HG03045 (cell line): ENCODE results near the gene ARPC4.

Source experiments
- ATAC-seq: cut with Tn5 transposase; IDR thresholded peaks from one replicate; pipeline ENCODE4 v1.9.1; 2021; ENCODE audit warnings: mild to moderate bottlenecking, moderate library complexity; ENCODE audit not compliant: unreplicated experiment

ARPC4 gene

GRCh38 chr3:9792405-9793160 is at the start of gene ARPC4, which contains the start of gene TADA3:
TSS of gene ARPC4 (plus strand) at chr3:9793082. CDS start at chr3:9793122, 40 bp downstream.
TSS of gene TADA3 (minus strand) at chr3:9792473. CDS start at chr3:9791466, 1,007 bp downstream.
- peak; percentile 83 for ATAC-seq

- ATAC-seq: no peak
Measured at GRCh38 chr3:9743548-9743947, 49.3 kb upstream of the ARPC4 start.

- no peak for ATAC-seq
Measured at GRCh38 chr3:9744162-9744561, 48.7 kb upstream of the ARPC4 start.

DNA sequence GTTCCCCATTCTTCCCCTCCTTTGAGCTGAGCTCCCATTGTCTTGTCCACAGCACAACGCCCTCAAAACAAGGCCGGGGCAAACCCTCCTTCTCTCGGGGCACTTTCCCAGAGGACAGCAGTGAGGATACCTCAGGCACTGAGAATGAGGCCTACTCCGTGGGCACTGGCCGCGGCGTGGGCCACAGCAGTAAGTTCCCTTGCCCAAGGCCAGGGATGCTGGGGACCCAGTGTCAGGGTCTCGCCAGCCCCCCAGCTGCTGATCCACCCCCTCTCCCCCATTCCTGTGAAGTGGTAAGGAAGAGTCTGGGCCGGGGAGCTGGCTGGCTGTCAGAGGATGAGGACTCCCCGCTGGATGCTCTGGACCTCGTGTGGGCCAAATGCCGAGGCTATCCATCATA is 47.4 kb upstream of the ARPC4 start:
- ATAC-seq: no peak

DNA sequence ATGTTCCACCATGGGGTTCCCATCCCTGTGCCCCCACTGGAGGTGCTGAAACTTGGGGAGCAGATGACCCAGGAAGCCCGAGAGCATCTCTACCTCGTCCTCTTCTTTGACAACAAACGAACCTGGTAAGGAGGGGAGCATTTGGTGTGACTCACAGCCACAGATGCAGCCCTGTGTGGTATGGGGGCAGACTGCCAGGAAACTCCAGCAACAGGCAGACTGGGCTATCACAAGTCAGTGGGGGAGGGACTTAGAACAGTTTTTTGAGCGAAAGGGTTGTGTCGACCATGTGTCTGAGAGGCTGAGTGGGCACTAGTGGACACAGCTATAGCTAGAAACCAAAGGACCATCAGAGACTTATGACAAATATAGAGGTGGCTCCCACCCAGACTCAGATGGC is 46.6 kb upstream of the ARPC4 start:
- ATAC-seq: no peak

DNA sequence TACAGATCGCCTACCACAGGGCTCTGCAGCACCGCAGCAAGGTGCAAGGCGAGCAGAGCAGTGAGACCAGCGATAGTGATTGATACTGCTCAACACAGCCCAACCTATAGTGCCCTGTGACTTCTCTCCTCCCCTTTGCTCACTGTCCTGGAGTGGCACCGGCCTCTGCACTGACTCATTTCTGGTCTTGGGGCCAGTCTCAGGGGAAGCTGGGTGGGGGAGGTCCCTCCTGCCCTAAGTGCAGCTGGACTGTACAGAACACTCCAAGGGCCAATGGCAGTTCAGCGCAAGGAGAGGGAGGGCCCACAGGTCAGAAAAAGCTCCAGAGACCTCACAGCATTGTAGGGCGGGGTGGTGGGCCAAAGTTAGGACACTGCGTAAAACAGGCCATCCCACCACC is 45.6 kb upstream of the ARPC4 start:
- ATAC-seq: peak; percentile 16

DNA sequence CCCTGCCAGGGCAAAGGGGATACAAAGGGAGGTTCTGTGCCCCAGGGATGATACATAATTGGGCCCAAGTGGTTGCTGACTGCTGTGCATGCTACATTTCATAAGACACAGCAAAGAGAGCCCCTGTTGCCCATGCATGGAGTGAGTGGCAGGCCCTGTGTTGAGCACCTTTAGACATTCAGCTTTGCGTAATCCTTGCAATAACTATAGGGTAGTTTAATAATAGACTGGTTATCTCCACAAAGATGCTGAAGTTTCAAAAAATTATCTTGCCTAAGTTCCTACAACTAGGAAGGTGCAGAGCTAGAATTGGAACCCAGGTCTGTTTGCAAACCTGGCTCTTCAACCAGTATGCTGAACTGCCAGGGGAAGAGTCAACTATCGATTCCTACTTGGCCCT is 44.9 kb upstream of the ARPC4 start:
- ATAC-seq: no peak

DNA sequence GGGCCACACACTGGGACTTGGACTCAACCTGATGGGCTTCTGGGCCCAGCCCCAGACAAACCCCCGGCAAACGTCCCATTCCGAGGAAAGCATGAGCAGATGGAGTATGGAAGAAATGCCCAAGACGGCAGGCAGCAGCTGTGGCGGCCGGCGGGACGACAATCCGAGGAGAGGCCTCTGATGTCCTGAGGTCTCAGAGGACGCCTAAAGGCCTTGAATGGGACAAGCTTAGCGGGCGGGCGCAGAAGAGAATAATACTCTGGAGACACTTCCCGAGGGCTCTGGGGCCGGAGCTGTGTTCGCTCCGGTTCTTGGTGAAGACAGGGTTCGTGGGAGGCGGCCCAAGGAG is 43.6 kb upstream of the ARPC4 start:
- ATAC-seq: no peak

GRCh38 chr3:9749645-9750555 is 43.0 kb upstream of the ARPC4 start, which contains the start of gene OGG1:
TSS of gene OGG1 (plus strand) at chr3:9749952. CDS start at chr3:9750287, 335 bp downstream.
- peak; percentile 92 for ATAC-seq

GRCh38 chr3:9750556-9751411 is 42.1 kb upstream of the ARPC4 start:
- ATAC-seq: no peak

GRCh38 chr3:9754678-9755077 is 38.2 kb upstream of the ARPC4 start:
- no peak for ATAC-seq

DNA sequence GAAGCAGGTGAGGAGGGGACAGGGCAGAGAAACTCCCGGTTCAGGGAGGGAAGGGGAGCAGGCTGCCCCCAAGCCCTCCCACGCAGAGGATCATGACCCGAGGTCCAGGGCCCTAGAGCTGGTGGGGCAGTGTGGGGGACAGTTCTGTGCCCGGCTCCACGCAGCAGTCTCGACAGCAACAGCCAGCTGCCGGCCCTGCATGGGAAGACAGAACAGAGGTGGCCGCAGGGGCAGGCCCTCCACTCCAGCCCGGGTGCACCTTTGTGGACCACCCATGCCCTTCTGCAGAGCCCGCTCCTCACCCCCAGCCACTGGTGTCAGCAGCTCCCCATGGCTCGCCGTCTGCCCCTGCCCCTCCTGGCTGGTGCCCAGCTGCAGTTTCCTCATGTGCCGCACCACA is 35.5 kb upstream of the ARPC4 start:
- no peak for ATAC-seq

DNA sequence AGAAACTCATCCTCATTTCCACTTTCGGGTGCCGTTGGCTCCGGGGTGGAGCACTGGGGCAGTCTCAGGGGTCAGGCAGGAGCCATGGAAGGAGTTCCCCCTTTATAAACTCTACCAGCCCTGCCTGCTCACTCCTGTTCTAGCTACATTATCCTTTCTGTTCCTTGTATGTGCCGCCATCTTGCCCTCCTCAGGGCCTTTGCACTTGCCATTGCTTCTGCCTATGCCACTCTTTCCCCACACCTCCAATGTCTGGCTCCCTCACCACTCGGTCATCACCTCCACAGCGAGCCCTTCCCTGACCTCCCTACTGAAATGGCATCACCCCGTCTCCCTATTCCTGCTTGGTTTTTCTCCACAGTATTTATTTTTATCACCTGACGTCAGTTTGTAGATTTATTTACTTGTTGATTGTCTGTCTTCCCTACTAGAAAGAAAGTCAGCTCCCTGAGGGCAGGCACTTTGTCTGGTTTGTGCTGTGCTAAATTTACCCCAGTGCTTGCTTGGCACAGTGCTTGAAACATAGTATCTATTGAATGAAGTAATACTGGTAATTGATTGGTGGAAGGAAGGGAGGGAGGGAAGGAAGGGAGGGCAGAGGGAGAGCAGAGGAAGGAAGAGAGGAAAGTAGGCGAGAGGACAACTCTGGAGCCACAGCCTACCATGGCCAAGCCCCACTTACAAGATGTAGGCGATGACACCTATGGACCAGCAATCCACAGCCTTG is 31.9 kb upstream of the ARPC4 start:
- ATAC-seq: no peak

GRCh38 chr3:9761919-9762318 is 31.0 kb upstream of the ARPC4 start:
- no peak for ATAC-seq

DNA sequence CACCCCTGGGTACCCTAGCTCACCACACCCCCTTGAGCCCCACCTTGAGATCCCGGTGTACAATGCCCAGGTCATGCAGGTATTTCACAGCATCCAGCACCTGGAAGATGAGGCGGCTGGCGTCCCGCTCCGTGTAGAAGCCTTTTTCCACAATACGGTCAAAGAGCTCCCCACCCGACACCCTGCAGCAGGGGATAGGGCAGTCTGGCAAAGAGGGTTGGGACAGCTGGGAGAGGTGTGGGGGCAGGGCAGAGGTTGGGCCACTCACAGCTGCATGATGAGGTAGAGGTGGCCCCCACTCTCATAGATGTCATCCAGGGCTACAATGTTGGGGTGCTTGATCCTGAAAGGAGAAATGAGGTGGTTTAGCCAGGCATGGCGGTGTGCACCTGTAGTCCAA is 30.0 kb upstream of the ARPC4 start:
- no peak for ATAC-seq

- no peak for ATAC-seq
Measured at GRCh38 chr3:9765865-9766264, 27.0 kb upstream of the ARPC4 start.

DNA sequence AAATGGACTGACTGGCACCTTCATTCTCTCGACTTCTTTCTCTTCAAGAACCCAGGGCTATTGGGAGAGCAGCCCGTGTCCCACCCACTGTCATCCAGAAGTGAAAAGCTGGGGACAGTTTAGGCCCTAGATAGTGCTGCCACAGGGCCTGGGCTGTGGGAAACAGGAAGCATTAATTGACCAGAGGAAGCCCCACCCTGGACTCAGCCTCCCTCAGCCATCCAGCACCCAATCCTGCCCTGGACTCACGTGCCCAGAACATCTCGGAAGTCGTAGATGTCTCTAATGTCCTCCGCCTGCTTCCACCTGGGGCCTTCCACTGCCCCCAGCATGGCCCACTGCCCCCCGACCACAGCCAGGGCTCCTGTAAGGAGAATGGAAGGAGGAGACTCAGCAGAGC is 25.5 kb upstream of the ARPC4 start:
- no peak for ATAC-seq

DNA sequence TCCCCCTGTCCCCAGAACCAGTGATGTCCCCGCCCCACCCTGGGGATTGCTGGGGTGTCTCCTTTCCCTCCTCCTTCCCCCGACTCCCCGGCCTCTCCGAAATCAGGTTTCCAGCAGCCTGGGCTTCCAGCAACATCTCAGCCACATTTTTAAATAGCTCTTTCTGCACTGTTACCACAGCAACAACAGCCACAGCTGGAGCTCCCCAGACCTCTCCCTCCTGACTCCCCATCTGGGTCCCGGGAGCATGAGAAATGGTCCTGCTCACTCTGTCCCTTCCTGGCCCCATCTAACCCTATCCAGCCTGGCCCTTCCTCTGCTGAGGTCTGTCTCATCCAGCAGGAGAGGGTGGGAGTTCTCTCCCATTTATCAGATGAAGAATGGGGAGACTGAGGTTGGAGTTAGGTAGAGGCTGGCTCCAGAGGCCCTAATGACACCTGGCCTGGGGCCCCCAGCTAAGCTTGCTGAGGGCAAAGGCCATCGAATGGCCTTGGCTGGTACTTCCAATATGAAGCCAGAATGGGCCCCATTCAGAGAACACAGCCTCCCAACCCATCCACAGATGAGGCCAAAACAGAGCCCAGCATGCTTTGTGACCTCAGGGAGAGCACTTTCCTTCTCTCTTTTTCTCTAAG is 24.6 kb upstream of the ARPC4 start:
- no peak for ATAC-seq

DNA sequence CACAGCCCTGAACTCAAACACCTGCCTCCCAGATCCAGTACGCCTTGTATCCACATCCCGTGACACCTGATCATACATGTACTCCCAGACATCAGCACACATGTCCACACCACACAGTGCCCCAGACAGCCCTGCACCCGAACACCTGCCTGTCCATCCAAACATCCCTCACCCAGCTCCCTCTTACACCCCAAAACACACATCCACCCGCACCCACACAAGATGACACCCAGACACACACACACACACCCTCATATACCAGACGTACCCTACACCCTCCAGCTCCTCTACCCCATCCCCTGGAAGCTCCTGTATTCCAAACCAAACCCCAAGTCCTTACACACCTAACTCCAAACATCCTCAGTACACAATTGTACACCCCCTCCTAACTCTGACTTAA is 23.9 kb upstream of the ARPC4 start:
- ATAC-seq: no peak
